Testis (tissue), 3 donors: ENCODE results near the gene SPA17. TPM values are rescaled to one million over a fixed set of nuclear protein-coding genes. Genes with fewer than 3 reads are reported as not detected.

Experiments
- DNase-seq: peaks from one replicate; pipeline ENCODE4 v3.0.0-alpha.2; 2019
- H3K27ac ChIP-seq, 2 donors: fragments of 200-600 bp; sonication (generic); one replicate each; pipeline ENCODE4 v1.5.1; 2019
- H3K27me3 ChIP-seq: fragments of 200-600 bp; sonication (generic); one replicate; pipeline ENCODE4 v1.5.1; 2019
- H3K36me3 ChIP-seq: fragments of 200-600 bp; sonication (generic); one replicate; pipeline ENCODE4 v1.5.1; 2017; ENCODE audit warnings: low read depth; ENCODE audit errors: missing control alignments
- H3K4me1 ChIP-seq: fragments of 200-600 bp; sonication (generic); one replicate; pipeline ENCODE4 v1.5.1; 2019
- H3K4me3 ChIP-seq, 2 donors: fragments of 200-600 bp; sonication (generic); one replicate each; pipeline ENCODE4 v1.5.1; 2017 to 2019
- H3K9me3 ChIP-seq: fragments of 200-600 bp; sonication (generic); one replicate; pipeline ENCODE4 v1.5.1; 2017
- POLR2A ChIP-seq: fragments of 450-650 bp; IDR thresholded peaks from one replicate; pipeline ENCODE4 v1.6.1; 2017; ENCODE audit warnings: antibody characterized with exemption, mild to moderate bottlenecking, moderate library complexity
- WGBS, 2 donors: methylation state at CpG; one replicate each; pipeline ENCODE4 v1.1.5; 2018; 5-methylcytosine and 5-hydroxymethylcytosine counted together
- intact Hi-C: fragments of 100-400 bp; cut with DNase I; formaldehyde crosslinking; loops from one replicate; pipeline ENCODE4 v1.15.1; 2023; ENCODE audit warnings: low total_unique reads
- polyA plus RNA-seq: library from polyadenylated mRNA; stranded (reverse); fragments of 350-450 nt; fragmentation: Illumina TruSeq; extraction: RNeasy Lipid Tissue Mini Kit (QIAGEN cat#74804); gene quantifications from one replicate; pipeline ENCODE4 v1.2.3, GENCODE V29; 2014; ENCODE audit warnings: low read depth, low replicate concordance; ENCODE audit not compliant: insufficient read depth
- total RNA-seq, 2 donors: library from RNA; depleted of rRNA; stranded (reverse); fragments of >200 nt; gene quantifications; one replicate each; pipeline ENCODE4 v1.2.3, GENCODE V29; 2016
- TF ChIP-seq, protein P1 (sequence below), 3 experiments: fragments of 450-650 bp in 2 of 3; fragments of 200-600 bp in 1 of 3; sonication (generic) in 1 of 3; IDR thresholded peaks; one replicate each; pipeline ENCODE4 v1.5.1; 2016 to 2019; ENCODE audit warnings: antibody characterized with exemption in 3 of 3, mild to moderate bottlenecking in 2 of 3, moderate library complexity in 1 of 3

Gene SPA17
- total and polyA plus RNA-seq, 3 donors from 2014 or later = 97.5 to 405 (median 170) TPM

DNA sequence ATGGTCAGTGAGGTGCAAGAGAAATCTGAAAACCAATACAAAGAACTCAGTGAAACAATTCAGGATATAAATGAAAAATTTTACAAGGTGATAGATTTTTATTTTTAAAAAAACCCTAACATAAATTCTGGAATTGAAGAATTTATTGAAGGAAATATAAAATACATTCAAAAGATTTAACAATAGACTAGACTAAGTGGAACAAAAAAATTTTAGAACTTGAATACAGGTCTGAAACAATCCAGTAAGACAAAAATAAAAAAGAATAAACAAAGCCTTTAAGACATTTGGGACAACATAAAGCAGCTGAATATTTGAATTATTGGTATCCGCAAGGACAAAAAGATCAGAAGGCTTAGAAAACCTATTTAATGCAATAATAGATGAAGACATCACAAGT, 8.7 kb downstream of the SPA17 start:
- H3K4me1 ChIP-seq = no peaks in the 10 kb centered on the region
- H3K27ac ChIP-seq = no peak overlapping the region
- intact Hi-C loops = no loop called here
- no peak for DNase-seq
- no peak overlapping the region for H3K4me3 ChIP-seq
- TF ChIP-seq, protein P1, sequence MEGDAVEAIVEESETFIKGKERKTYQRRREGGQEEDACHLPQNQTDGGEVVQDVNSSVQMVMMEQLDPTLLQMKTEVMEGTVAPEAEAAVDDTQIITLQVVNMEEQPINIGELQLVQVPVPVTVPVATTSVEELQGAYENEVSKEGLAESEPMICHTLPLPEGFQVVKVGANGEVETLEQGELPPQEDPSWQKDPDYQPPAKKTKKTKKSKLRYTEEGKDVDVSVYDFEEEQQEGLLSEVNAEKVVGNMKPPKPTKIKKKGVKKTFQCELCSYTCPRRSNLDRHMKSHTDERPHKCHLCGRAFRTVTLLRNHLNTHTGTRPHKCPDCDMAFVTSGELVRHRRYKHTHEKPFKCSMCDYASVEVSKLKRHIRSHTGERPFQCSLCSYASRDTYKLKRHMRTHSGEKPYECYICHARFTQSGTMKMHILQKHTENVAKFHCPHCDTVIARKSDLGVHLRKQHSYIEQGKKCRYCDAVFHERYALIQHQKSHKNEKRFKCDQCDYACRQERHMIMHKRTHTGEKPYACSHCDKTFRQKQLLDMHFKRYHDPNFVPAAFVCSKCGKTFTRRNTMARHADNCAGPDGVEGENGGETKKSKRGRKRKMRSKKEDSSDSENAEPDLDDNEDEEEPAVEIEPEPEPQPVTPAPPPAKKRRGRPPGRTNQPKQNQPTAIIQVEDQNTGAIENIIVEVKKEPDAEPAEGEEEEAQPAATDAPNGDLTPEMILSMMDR (IDR thresholded peaks at IDR 0.05) = no peak
- no peak for TF ChIP-seq POLR2A
- H3K36me3 ChIP-seq = no peaks in the 10 kb centered on the region
- WGBS, 2 donors = 94 to 96% methylated on average over 1 of the region's 1 CpG
- no peaks in the 10 kb centered on the region for H3K27me3 ChIP-seq
- H3K9me3 ChIP-seq = no peaks in the 10 kb centered on the region

DNA sequence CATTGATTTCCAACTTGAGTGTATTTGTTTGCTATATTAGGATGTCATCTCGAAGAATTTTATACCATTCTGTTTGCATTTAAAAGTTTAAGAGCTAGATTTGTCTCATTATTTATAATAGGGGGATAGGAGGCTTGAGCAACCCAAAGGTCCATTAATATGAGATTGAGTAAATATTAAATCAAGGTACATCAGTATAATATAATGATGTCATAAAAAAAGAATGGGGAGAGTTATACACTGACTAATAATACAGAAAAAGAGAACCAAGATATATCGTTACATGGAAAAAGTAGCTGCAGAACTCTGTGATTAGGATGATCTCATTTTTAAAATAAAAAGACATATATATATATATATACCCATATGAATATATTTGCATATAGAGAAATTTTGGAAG, 19.4 kb downstream of the SPA17 start:
- intact Hi-C loops = no loop called here
- no peaks in the 10 kb centered on the region for H3K4me1 ChIP-seq
- H3K27ac ChIP-seq = no peak overlapping the region
- no peaks in the 10 kb centered on the region for H3K9me3 ChIP-seq
- no peaks in the 10 kb centered on the region for H3K27me3 ChIP-seq
- no peak overlapping the region for H3K4me3 ChIP-seq
- no peaks in the 10 kb centered on the region for H3K36me3 ChIP-seq
- WGBS, 2 donors = 91 to 96% methylated on average over 2 of the region's 2 CpGs
- DNase-seq = no peak
- TF ChIP-seq POLR2A = no peak
- TF ChIP-seq, protein P1 (IDR thresholded peaks at IDR 0.05) = no peak

DNA sequence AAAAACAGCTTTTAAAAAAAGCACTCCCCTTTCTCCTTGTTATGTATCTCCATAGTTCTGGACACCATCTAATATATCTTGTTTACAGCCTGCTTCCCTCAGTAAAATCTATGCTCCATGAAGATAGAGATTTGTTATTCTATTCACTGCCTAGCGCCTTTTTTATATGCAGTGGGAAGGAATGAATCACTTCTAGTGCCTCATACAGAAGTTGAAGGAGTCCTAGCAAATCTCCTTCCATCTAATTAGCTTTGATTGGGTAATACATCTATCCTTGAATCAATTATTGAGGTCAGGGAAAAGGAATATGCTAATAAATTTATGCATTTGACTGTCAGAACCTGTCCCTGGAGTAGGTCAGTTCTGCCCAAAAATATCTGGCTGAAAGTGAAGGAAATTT, 25.8 kb downstream of the SPA17 start:
- 65 to 86% methylated on average over 1 of the region's 1 CpG for WGBS, 2 donors
- no peak for DNase-seq
- intact Hi-C loops = no loop called here

DNA sequence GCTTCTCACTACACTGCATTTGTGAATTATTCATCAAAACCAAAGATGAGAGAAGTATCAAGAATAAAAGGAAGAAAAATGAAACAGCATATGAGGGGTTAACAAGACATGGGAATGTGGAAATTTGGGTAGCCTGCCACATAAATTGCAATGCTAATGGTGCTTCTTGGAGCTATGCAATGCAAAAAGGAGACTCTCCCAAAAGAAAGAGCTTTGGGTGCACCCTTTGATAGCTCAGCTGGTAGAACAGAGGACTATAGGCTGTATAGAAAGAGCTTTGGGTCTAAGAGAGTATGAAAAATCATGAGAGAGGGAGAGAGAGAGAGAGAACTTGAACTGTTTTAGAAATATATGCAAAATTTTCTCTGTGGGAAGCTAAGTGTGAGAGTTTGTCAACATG, 26.3 kb downstream of the SPA17 start:
- Histone ChIP-seq H3K36me3 (no peaks in the 10 kb centered on the region), H3K4me3 (no peak overlapping the region), H3K9me3 (no peaks in the 10 kb centered on the region), H3K27ac (no peak overlapping the region), H3K4me1 (no peaks in the 10 kb centered on the region), H3K27me3 (no peaks in the 10 kb centered on the region)
- TF ChIP-seq, protein P1 (IDR thresholded peaks at IDR 0.05) = no peak
- no peak for TF ChIP-seq POLR2A
- no peak for DNase-seq
- intact Hi-C loops = no loop called here

More for the DNA sequence above, 25.8 kb downstream of the SPA17 start:
- H3K36me3 ChIP-seq = no peaks in the 10 kb centered on the region
- H3K9me3 ChIP-seq = no peaks in the 10 kb centered on the region
- TF ChIP-seq, protein P1 (IDR thresholded peaks at IDR 0.05) = no peak
- TF ChIP-seq POLR2A = no peak
- H3K27ac ChIP-seq = no peak overlapping the region
- no peaks in the 10 kb centered on the region for H3K27me3 ChIP-seq
- no peak overlapping the region for H3K4me3 ChIP-seq
- no peaks in the 10 kb centered on the region for H3K4me1 ChIP-seq

DNA sequence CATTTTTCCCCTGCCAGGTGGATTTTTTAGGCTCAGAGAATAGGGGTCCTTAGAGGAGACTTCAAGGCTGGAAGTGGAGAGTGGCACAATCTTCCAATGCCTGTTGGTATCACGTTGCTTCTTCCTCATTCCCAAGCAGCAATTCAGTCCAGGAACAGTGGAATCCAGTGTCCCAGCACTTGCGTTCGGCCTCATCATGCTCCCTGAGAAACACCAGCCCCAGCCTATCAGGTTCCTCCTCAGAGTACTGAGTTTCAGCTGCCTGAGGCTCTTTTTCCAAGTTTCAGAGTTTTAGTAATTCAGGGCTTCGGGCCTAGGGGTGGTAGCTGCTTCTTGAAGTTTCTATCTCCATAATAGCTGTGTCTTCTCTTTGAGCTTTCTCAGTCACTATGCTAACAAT, 34.1 kb downstream of the SPA17 start:
- no peak for TF ChIP-seq POLR2A
- TF ChIP-seq, protein P1 (IDR thresholded peaks at IDR 0.05) = no peak
- H3K27ac ChIP-seq = no peak overlapping the region
- no peaks in the 10 kb centered on the region for H3K27me3 ChIP-seq
- WGBS, 2 donors = 92% methylated on average over 4 of the region's 4 CpGs
- no peaks in the 10 kb centered on the region for H3K36me3 ChIP-seq
- no peaks in the 10 kb centered on the region for H3K4me1 ChIP-seq
- intact Hi-C loops = no loop called here
- no peaks in the 10 kb centered on the region for H3K9me3 ChIP-seq
- no peak overlapping the region for H3K4me3 ChIP-seq
- no peak for DNase-seq
